HG03064 (cell line): ENCODE data around the gene ENTR1.
"Not testable (repeated sequence)": the region's sequence is repeated elsewhere in the genome, so short reads cannot be mapped to it uniquely, and the experiment has no call there.

Source experiments
- ATAC-seq: cut with Tn5 transposase; IDR thresholded peaks from one replicate; pipeline ENCODE4 v1.9.1; 2021; ENCODE audit warnings: low read depth; ENCODE audit not compliant: unreplicated experiment

ENTR1 gene

DNA sequence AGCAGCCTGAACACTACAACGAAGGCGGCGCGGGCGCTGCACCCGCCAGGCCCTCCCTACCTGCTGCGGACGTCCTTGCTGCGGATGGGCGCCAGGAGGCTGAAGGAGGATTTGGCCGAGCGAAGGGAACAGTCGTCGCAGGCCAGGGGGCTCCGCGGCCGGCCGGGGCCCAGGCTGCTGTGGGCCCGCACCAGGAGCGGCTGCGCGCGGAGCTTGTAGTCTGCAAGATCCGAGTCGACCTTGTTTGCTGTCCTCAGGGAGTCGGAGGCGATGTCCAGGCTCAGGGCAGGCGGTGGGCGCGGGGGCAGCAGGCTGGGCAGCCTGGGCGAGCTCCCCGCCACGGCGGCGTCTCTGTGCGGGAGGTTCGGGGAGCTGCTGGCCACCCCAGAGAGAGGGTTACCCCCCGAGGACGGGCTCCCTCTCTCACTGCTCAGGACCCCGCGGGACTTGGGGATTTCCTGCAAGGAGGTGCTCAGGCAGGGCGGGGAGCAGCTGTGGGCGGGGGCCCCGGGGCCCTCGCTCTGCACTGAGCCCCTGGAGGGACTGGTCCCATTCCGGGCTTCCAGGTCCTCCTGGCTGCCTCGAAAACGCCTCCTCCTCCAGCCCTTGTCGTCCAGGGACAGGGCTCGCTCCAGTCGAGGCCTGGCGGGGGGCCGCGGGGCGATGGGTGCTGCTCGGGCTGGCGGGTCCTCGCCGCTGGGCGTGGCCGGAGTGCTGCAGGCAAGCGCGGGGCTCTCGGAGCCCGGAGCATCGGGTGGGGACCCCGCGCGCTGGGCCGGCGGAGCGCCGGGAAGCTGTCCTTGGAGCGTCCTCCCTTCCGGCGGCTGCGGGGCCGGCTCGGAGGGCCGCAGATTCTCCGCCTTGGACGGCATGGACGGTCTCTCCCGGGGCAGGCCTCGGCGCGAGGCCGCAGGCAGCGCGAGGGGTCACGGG is 28.4 kb upstream of the ENTR1 start:
- no peak for ATAC-seq

DNA sequence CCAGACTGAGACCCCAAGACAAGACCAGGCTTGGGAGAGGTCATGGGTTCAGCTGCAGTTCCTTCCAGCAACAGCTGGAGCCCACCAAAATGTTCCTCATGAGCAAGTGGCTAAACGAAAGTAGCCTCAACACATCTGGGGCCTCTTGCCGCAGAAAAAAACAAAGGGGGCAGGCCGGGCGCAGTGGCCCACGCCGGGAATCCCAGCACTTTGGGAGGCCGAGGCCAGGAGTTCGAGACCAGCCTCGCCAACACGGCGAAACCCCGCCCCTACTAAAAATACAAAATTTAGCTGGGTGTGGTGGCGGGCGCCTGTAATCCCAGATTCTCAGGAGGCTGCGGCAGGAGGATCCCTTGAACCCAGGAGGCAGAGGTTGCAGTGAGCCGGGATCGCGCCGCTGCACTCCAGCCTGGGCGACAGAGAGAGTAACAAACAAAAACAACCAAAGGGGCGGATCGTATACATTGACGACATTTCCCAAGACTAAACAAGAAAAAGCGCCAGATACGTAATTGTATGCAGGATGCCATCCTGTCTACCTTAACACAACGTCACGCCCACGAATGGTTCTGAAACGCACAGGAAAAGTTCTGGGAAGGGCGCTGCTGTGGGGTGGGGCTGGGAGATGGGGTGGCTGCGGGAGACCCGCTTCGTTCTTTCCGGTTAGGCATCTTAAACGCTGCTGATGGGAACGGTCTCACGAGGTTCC is 27.6 kb upstream of the ENTR1 start:
- ATAC-seq: no peak

DNA sequence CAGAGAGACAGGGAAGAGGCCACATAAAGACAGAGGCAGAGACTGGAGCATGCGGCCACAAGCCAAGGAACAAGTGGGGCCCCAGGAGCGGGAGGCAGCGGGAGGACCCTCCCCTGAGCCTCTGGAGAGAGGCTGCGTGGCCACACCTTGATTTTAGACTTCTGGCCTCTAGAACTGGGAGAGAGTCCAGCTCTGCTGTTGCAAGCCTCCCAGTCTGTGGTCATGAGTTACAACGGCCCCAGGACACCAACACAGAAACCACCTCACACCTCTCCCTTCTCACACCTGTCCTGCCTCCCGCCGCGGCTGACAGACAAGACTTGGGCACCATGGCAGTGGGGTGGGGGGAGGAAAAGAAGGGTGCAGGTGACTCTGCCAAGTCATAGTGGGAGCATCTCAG is 27.0 kb upstream of the ENTR1 start:
- ATAC-seq: no peak

DNA sequence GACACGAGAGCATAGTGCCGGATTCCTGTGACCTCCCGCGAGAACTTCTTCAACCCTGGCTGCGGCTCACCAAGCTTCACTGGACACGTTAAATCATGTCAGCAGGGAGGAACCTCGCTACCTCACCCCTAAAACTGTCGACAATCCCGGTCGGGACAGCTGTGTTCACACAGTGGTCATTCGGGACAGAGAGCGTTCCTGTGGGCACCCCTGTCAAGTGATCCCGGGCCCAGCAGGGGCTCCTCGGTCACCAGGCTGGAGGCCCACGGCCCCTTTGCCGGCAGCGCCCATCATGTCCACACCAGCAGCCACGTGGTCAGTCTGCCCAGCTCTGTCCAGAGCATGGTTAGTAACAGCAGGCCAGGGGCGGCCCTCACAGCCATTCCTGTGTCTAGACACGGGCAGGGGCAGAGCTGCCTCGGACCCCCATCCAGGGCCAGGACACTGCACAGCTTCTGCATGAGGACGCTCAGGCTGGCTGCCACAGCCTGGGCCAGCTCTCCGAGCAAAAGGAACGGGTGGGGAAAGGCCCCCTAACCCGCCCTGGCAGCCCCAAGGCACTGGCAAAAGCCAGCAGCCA is 25.7 kb upstream of the ENTR1 start:
- no peak for ATAC-seq

DNA sequence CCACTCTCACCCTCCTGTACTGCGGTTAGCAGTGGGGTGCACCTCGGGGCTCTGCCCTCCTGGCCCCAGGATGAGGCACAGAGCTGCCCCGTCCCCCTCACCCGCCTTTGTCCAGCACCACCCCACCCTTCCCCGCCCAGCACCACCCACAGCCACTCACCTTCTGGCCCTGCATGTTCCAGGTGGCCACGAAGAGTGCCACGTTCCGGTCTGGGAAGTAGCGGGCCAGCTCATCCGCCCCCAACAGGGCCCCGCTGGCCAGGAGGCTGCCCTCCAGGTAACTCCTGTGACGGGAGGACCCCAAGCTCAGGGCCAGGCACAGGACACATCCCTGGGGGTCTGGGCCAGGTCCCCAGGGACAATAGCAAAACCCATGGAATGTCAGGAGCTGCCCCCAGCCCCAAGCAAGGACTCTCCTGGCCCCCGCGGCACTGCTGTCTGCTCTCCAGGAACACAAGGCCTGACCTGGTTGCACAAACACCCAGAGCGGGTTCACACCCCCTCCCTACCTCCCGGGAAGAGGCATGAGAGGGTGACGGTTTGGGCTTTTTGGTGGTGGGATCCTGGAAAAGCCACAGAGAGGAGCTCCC is 24.3 kb upstream of the ENTR1 start:
- ATAC-seq: no peak

DNA sequence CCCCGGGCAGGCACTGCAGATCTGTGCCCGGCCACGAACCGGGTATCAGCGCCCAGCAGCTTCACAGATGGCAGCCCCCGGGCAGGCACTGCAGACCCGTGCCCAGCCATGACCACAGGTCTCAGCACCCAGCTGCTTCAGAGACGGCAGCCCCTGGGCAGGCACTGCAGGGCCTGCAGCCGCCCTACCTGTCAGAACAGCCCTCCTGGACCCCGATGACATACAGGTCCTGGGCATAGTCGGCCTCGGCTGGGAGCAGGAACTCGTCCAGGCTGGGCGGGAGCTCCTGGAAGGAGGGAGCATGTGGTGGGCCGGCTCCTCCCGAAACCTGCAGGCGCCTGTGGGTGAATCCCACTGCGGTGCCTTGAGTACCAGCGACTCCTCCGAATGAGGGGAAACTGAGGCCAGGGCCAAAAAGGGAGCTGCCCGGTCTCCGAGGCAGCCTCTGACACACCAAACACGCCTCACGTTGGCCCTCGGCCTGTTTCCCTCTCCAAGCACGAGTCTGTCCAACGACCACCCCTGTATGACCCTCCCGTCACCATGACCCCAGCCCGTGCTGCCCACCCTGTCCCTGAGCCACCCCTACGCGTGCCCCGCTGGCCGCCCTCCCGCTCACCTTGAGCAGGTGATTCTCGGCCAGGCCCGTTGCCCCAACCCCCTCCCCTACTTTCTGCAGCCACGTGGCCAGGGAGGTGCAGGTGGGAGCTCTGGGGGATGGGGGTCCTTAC is 23.6 kb upstream of the ENTR1 start:
- no peak for ATAC-seq

DNA sequence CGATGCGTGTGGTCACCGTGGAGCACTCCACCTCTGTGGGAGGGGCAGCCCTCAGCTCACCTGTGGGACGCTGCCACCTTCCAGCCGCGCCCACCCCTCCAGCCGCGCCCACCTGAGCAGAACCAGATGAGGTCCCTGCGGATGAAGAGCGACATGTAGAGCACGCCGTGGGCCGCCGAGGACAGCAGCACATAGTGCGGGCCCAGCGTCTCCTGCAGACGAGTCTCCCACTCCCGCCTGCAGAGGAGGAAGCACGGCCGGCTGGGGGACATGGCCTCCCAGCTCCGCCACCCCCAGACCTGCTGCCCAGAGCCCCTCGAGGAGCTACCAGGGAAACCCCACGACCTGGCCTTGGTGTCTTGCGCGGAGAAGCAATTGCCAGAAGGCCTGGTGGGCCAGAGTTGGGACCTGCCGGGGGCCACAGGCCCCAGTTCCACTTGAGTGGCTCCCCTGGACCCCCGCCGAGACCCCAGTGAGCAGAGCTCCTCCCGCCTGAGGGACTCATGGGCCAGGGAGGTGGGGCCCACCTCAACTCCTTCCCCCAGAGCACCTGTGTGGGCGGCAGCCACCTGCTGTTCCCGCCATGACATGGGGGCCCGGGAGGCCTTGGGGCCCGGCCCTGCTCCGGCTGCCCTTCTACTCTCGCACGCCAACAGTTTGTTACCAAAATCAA is 22.8 kb upstream of the ENTR1 start:
- no peak for ATAC-seq

DNA sequence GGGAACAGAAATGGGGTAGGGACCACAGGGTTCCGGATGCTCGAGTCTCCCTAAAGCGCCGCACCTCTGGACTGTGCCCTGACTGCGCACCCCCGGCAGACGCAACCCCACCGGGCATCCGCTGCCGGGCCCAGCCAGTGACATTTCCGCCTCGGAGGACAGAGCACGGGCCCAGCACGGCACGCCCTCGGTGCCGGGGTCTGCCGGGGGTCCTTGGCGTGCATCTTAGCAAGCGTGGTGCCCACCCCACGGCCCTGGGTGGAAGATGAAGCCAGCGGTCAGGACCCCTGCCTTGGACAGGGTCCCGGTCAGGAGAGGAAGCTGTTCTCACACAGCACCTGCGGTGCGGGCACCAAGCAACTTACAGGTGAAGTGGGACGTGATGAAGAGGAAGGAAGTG is 22.2 kb upstream of the ENTR1 start:
- no peak for ATAC-seq

DNA sequence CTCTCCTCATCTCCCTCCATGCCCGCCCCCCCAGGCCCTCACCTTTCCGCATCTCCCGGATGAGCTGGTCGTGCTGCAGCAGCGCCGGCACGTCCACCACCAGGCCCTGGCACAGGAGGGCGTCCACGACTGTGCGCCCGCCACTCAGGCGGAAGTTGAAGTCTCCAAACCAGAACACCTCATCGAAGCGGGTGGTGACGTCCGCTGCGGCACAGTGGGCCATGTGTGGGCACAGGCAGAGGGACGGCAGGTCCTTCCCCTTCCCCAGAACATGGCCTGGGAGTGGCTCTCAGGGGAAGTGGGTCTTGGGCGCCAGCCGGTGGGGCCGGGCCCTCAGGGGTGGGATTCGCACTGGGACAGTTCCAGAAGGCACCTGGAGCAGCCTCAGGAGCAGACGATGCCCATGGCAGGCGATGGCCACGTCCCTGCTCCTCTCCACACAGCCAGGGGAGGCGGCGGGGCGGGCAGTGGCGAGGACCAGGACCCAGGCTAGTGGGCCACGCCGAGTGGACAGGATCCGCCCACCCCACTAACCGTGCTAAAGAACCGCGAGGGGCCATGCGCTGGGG is 21.5 kb upstream of the ENTR1 start:
- ATAC-seq: no peak

DNA sequence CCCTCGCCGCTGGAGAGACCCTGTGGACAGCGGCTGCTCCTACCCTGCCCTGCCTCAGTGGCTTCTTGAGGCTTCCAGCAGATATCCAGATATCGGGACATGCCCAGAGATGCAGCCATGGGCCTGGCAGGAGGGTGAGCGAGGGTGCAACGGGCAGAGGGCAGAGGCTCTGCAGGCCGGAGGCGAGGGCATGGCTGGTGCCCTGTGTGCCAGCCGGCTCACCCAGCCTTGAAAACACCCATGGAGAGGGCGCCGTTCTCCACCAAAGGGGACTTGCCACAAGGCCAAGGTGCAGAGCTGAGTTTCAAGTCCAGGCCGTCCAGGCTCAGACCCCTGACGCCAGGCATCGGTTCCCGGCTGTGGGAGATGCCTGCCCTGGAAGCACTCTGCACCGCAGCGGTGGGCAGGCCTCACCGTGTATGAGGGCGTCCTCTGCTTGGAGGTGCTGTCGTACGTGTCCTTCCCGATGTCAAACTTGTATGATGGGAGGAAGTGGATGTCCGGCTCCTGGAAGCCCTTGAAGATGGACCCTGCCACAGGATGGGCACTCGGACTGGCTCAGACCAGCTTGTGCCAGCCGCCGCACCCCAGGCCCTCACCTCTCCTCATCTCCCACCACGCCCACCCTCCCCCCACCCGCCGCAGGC is 20.3 kb upstream of the ENTR1 start:
- ATAC-seq: no peak

DNA sequence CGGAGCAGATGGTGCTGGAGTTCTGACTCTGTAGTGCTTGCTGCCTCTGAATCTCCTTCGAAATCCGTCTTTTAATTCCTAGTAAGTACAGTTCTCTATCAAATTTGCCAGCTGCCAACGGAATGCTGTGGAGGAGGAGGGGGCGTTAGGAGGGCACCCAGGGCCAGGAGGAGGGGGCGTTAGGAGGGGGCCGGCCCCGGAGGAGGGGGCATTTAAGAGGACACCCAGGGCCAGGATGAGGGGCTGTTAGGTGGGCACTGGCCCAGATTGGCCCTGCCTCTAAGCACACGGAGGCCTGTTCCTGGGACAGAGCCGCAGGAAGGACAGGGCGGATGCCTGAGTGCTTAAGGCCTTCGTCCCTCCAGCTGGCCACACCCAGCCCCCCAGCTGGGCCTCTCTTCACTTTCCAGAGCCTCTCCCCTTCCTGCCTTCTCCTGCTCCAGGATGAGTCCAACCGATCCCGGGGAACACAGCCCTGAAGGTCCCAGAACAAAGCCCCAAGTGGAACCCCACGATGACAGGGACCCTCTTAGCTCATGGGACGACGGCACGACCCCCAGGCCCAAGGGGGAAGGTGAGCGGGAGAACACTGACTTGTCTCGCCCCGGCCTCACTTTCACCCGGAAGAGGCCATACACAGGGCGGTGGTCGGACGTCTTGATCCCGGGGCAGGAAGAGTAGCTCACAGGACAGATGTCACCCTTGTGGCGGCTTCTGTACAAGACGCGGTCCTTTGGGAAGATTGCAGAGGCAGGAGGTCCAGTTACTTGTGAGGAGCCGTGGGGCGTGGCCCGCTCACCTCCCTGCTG is 19.5 kb upstream of the ENTR1 start:
- ATAC-seq: no peak

DNA sequence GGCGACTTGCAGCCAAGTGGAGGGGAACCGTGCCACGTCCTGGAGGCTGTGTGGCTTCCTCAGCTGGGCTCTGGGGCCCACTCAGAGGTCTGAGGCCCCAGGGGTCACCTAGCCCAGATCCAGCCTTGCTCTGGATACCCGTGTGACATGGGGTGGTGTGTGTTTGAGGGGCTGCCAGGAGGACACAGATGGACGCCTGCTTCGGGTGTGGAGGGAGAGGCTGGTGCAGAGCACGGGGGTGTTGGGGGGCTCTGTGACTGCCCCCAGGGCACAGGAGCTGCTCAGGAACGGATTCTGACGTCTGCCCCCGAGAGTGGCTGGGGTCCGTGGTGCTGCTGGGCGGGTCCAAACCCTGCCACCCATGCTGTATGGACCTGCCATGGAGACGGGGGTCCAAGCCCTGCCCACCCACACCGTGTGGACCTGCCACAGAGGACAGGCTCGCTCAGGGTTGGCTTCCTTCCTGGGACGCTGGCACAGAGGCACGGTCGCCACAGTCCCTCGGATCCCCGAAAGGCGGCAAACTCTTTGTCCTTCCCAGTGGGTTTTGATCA is 18.7 kb upstream of the ENTR1 start:
- no peak for ATAC-seq

DNA sequence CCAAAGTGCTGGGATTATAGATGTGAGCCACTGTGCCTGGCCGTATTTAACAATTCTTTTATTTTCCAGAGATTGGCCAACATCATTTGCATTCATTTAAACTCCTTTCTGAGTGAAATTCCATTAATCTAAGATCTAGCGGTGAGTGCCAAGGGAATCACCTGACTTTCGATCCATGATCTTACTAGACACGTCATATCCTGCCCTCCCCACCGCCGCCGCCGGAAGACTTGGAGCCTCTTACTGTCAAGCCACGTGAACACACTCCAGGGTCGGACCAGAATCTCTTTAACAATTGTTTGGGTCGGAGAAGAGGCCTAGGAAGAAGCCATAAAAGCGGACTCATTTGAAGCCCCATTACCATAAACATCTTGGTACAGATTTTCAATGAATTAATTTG is 16.4 kb upstream of the ENTR1 start:
- no peak for ATAC-seq

DNA sequence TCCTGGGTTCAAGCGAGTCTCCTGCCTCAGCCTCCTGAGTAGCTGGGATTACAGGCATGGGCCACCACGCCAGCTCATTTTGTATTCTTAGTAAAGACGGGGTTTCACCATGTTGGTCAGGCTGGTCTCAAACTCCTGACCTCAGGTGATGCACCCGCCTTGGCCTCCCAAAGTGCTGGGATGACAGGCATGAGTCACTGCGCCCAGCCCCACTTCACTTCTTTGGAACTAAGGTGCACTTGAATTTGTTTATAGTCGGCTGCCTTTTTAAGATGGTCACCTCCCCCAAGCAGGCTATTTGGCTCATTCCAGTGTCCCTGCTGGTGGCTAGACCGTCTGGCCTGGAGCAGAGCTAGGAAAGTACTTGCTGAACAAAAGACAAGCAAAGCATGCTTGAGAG is 15.0 kb upstream of the ENTR1 start:
- ATAC-seq: not testable (repeated sequence)

DNA sequence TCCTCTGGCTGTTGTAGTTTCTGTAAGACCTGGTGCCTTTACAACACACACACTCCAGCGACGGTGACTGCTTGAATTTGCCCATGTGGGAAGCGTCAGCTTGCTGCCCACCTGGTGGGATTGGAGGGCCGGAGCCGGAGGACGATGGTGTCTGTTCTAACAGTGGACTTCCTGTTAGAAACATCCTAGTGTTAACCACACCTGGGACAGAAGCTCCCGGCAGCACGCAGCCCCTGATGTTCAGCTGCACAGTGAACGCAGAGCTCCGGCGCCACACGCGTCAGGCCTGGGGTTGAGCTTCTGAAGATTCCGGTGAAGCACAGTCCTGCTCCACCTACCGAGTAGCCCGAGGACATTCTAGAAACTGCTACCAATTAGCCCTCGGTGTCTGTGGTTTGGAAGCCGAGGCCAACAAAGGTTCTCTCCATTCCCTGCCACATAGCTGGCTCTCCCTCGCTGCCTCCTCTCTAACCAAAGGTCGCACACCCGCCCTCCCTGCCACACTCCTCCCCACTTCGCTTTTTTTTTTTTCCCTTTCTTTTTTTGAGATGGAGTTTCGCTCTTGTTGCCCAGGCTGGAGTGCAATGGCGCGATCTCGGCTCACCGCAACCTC is 14.4 kb upstream of the ENTR1 start:
- ATAC-seq: no peak

DNA sequence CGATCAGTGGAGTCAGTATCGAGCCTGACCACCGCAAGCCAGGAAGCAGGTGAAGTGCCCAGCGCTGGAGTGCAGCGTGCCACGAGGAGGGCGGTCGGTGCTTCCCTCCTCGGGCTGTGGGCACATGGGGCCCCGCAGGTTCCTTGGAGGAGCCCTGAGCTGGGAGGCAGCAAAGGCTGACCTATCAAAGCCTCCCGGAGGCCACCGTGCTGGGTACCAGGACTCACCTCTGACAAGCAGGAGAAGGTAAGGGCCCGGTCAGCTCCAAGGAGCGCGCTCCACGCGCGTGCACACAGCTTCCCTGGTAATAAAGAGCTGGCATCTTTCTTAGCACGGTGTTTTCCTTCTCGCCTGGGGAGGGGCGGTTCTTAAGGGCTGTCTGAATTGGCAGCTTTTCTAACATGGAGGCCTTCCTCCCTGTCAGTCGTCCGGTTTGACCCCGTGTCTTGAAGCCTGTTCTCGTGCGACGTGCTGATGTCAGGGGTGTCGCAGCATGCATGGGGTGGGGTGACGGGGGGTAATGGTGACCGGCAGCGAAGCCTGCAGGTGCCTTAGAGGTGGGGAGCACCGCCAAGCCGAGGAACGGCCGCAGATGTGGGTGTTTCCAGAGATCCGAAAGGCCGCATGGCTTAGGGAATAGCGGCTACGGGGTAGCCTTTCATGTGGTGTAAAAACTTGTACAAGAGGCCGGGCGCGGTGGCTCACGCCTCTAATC is 13.2 kb upstream of the ENTR1 start:
- ATAC-seq: no peak

DNA sequence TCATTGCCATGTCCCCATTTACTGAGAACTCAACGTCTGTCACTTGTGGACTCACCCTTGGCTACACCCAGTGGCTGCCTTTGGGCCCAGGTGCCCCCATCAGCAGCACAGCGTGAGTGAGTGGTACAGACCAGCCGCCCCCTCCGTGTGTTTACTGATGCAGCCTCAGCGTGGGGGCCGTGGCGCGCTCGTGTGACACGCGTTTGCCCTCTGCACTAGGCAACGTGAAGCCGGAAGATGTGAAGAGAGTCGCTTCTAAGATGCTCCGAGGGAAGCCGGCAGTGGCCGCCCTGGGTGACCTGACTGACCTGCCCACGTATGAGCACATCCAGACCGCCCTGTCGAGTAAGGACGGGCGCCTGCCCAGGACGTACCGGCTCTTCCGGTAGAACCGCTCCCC is 12.5 kb upstream of the ENTR1 start:
- ATAC-seq: no peak
